ENCODE measurements around the gene STOML1.

DNA sequence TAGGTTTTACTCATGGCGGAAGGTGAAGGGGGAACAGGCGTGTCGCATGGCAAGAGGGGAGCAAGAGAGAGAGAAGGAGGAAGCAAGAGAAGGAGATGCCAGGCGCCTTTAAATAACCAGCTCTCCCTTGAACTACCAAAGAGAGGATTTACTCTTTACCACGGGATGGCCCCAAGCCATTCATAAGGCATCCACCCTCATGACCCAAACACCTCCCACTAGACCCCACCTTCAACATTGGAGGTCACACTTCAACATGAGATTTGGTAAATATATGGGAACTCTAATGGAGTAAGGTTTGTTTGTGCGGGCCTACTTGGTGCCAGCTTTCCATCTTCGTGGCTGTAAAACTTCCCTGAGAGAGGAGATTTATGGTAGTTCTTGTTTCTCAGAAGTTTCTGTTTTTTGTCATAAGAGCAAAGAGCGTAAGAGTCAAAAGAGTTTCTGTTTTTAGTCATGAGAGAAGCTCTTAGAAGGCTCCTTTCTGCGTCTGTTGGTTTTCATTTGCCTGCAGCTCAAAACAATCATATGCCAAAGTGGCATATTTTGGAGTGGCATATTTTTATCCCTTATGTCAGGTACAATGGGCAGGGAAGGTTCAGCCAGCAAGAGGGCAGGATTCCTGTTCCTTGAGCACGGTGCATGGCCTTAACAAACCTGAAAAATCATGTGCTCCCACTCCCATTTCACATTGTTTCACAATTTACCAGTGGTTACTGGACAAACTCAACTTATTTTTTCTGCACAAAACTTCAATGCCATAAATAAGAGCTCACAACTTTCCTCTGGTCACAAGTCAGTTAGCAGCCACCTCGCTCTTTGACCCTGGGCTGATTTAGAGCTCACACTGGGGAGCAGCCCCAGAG, 14.9 kb upstream of the STOML1 start:
- TF ChIP-seq POLR2A (IDR thresholded peaks at IDR 0.05; ENCODE audit: low read depth, low read length) (no peak), TAF1 (IDR thresholded peaks at IDR 0.05; ENCODE audit: borderline replicate concordance, low read depth, low read length) (no peak), POLR2AphosphoS5 (IDR thresholded peaks at IDR 0.05; ENCODE audit: low read depth, low read length) (no peak)

Measured in GM12892 (cell line).